SK-N-MC (cell line): Measurements from ENCODE around the gene WDR37.
A peak's percentile ranks its signal among the peaks of the same experiment; 100 is the strongest.
"Not testable (repeated sequence)": the region's sequence is repeated elsewhere in the genome, so short reads cannot be mapped to it uniquely, and the experiment has no call there.

Source experiments
- DNase-seq: peaks from one replicate; pipeline ENCODE4 v3.0.0-alpha.2; 2011; ENCODE audit warnings: low read depth, low spot score
- H3K27ac ChIP-seq: fragments of 200-600 bp; sonication (generic); 2 replicates; pipeline ENCODE4 v1.5.1; 2016; ENCODE audit warnings: mixed run types
- H3K36me3 ChIP-seq: fragments of 200-600 bp; sonication (generic); 2 replicates; pipeline ENCODE4 v1.6.1; 2017; ENCODE audit warnings: antibody characterized with exemption, low read length, mixed read lengths; ENCODE audit not compliant: insufficient read depth
- H3K4me3 ChIP-seq: fragments of 200-600 bp; sonication (generic); 2 replicates; pipeline ENCODE4 v1.5.1; 2016
- H3K9ac ChIP-seq: fragments of 200-600 bp; sonication (generic); 2 replicates; pipeline ENCODE4 v1.8.0; 2017; ENCODE audit warnings: mixed run types, mixed read lengths; ENCODE audit not compliant: insufficient read length
- H3K9me3 ChIP-seq: fragments of 200-600 bp; sonication (generic); 2 replicates; pipeline ENCODE4 v1.6.1; 2017; ENCODE audit warnings: low read depth, mild to moderate bottlenecking, antibody characterized with exemption, low read length, moderate library complexity, mixed read lengths
- EZH2 ChIP-seq: fragments of 200-600 bp; sonication (generic); IDR thresholded peaks from one replicate; pipeline ENCODE4 v1.6.1; 2017; ENCODE audit warnings: antibody characterized with exemption
- FOXP2 ChIP-seq: optimal IDR thresholded peaks from 2 replicates; pipeline ENCODE3; 2011; ENCODE audit warnings: mild to moderate bottlenecking, moderate library complexity; ENCODE audit not compliant: insufficient read depth; ENCODE audit errors: extremely low read length, control extremely low read depth
- POLR2AphosphoS5 ChIP-seq: IDR thresholded peaks from 2 replicates; pipeline ENCODE4 v1.6.1; 2012; ENCODE audit warnings: mild to moderate bottlenecking, low read depth, low read length, borderline replicate concordance

WDR37 gene

GRCh38 chr10:1034758-1035157 lies 21.4 kb upstream of the WDR37 start:
- Histone ChIP-seq H3K9me3 (no peaks in the 10 kb centered on the region), H3K27ac (no peak overlapping the region), H3K9ac (no peak overlapping the region), H3K4me3 (no peak overlapping the region), H3K36me3 (peaks cover 4% of the 10 kb centered on the region; the same call in 1 of the 2 replicates)
- no peak for DNase-seq
- no peak for TF ChIP-seq POLR2AphosphoS5
- no peak for TF ChIP-seq FOXP2
- no peak for TF ChIP-seq EZH2

- Histone ChIP-seq H3K9me3 (no peaks in the 10 kb centered on the region), H3K27ac (no peak overlapping the region), H3K36me3 (peaks cover 8% of the 10 kb centered on the region), H3K9ac (no peak overlapping the region), H3K4me3 (no peak overlapping the region)
- TF ChIP-seq FOXP2 (no peak), POLR2AphosphoS5 (no peak), EZH2 (no peak)
- no peak for DNase-seq
These were observed 21.0 kb upstream of the WDR37 start for GRCh38 chr10:1035201-1035600.

- Histone ChIP-seq H3K27ac (no peak overlapping the region), H3K36me3 (peaks cover 19% of the 10 kb centered on the region), H3K4me3 (no peak overlapping the region), H3K9ac (no peak overlapping the region), H3K9me3 (no peaks in the 10 kb centered on the region)
- DNase-seq = no peak
- TF ChIP-seq EZH2 = no peak
- TF ChIP-seq FOXP2 = no peak
- TF ChIP-seq POLR2AphosphoS5 = no peak
These were observed 19.8 kb upstream of the WDR37 start for GRCh38 chr10:1036341-1036791.

GRCh38 chr10:1037098-1037497 lies 19.1 kb upstream of the WDR37 start:
- Histone ChIP-seq H3K4me3 (no peak overlapping the region), H3K9ac (no peak overlapping the region), H3K27ac (0 out of 2 replicates have a peak overlapping the region, but pooled peaks have one; percentile 42), H3K9me3 (no peaks in the 10 kb centered on the region), H3K36me3 (peaks cover 26% of the 10 kb centered on the region)
- no peak for DNase-seq
- no peak for TF ChIP-seq EZH2
- TF ChIP-seq POLR2AphosphoS5 = no peak
- TF ChIP-seq FOXP2 = no peak

- H3K27ac ChIP-seq, H3K9me3 ChIP-seq, H3K9ac ChIP-seq, H3K4me3 ChIP-seq, DNase-seq: not testable (repeated sequence)
- peaks cover 42% of the 10 kb centered on the region for H3K36me3 ChIP-seq
These were observed 17.4 kb upstream of the WDR37 start for GRCh38 chr10:1038769-1039168.

GRCh38 chr10:1040133-1040532 lies 16.1 kb upstream of the WDR37 start:
- Histone ChIP-seq H3K4me3 (no peak overlapping the region), H3K9me3 (no peaks in the 10 kb centered on the region), H3K27ac (peak overlapping the region; percentile 46; the same call in 1 of the 2 replicates), H3K9ac (no peak overlapping the region), H3K36me3 (peaks cover 52% of the 10 kb centered on the region)
- DNase-seq = no peak
- TF ChIP-seq POLR2AphosphoS5 (no peak), EZH2 (no peak), FOXP2 (no peak)

GRCh38 chr10:1041514-1041913 lies 14.7 kb upstream of the WDR37 start:
- H3K4me3 ChIP-seq = no peak overlapping the region
- TF ChIP-seq EZH2 = no peak
- no peak for TF ChIP-seq FOXP2
- no peak for TF ChIP-seq POLR2AphosphoS5
- DNase-seq = no peak
- H3K36me3 ChIP-seq = peaks cover 58% of the 10 kb centered on the region
- peak overlapping the region; percentile 36; the same call in 1 of the 2 replicates for H3K27ac ChIP-seq
- no peak overlapping the region for H3K9ac ChIP-seq
- H3K9me3 ChIP-seq = no peaks in the 10 kb centered on the region

- peak overlapping the region; percentile 66; the same call in 1 of the 2 replicates for H3K4me3 ChIP-seq
- TF ChIP-seq EZH2 = no peak
- no peak for TF ChIP-seq FOXP2
- no peak for TF ChIP-seq POLR2AphosphoS5
- H3K9me3 ChIP-seq = no peaks in the 10 kb centered on the region
- peaks cover 58% of the 10 kb centered on the region for H3K36me3 ChIP-seq
- no peak for DNase-seq
- H3K27ac ChIP-seq = peak overlapping the region; percentile 67
- peak overlapping the region; percentile 26 for H3K9ac ChIP-seq
These were observed 12.6 kb upstream of the WDR37 start for GRCh38 chr10:1043532-1043995.

GRCh38 chr10:1044146-1044545 lies 12.0 kb upstream of the WDR37 start:
- Histone ChIP-seq H3K9ac (peak overlapping the region; percentile 41), H3K4me3 (peak overlapping the region; percentile 66; the same call in 1 of the 2 replicates), H3K9me3 (no peaks in the 10 kb centered on the region), H3K27ac (peak overlapping the region; percentile 67; the same call in 1 of the 2 replicates), H3K36me3 (peaks cover 58% of the 10 kb centered on the region)
- no peak for TF ChIP-seq POLR2AphosphoS5
- TF ChIP-seq EZH2 = no peak
- TF ChIP-seq FOXP2 = no peak
- DNase-seq = no peak

- no peak for DNase-seq
- TF ChIP-seq FOXP2 (no peak), POLR2AphosphoS5 (no peak), EZH2 (no peak)
- H3K36me3 ChIP-seq = peaks cover 53% of the 10 kb centered on the region
- peak overlapping the region; percentile 66 for H3K4me3 ChIP-seq
- peak overlapping the region; percentile 50; the same call in 1 of the 2 replicates for H3K27ac ChIP-seq
- no peak overlapping the region for H3K9ac ChIP-seq
- no peaks in the 10 kb centered on the region for H3K9me3 ChIP-seq
These were observed 11.2 kb upstream of the WDR37 start for GRCh38 chr10:1044964-1045363.
